ENCODE data around the gene MYOF.
A peak's percentile ranks its signal among the peaks of the same experiment; 100 is the strongest.
"Not testable (repeated sequence)": the region's sequence is repeated elsewhere in the genome, so short reads cannot be mapped to it uniquely, and the experiment has no call there.

Gene MYOF

DNA sequence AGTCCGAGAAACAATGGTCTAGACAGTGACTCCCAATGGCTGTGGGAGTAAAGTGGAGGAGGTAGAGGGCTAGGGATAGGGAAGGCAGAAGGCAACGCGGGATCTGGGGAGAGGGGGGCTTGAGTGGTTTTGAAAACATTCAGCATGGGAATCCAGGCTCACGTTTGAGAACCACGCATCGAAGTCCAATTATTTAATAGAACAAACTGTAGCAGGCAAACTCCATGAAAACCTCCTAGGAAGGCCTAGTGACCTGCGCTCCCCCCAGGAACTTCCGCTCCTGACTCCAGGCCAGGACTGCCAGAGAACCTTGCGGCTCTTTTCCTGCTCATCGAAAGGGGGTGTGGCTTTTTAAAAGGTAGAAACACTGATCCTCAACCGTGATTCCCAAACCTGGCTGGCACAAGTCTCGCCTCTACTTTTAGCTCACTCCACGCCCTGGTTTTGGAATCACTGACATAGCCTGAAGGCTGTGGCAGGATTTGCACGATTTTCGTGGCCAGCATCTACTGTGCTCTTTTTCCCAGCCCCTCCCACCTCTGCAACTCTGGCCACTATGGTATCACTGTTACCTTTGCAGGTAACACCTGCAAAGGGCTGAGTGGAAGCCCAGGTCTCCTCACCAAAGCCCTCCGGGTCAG lies 43.4 kb downstream of the MYOF start:
- no peaks in the 10 kb centered on the region for H3K9me3 Mint-ChIP-seq
- peaks cover 70% of the 10 kb centered on the region for H3K4me1 Mint-ChIP-seq (ENCODE audit: low read depth)
- no peaks in the 10 kb centered on the region for H3K27me3 Mint-ChIP-seq
- intact Hi-C loops (cut with micrococcal nuclease) = loop anchor here (5.0 kb wide), 1 partner anchor 44 kb away; the partner anchor contains the start of gene MYOF
- no peaks in the 10 kb centered on the region for H3K36me3 Mint-ChIP-seq (ENCODE audit: low read depth)
- no peak overlapping the region for H3K27ac Mint-ChIP-seq
- no peak overlapping the region for H3K4me3 Mint-ChIP-seq

- H3K4me3 Mint-ChIP-seq = no peak overlapping the region
- H3K4me1 Mint-ChIP-seq (ENCODE audit: low read depth) = peaks cover 63% of the 10 kb centered on the region
- H3K27me3 Mint-ChIP-seq = no peaks in the 10 kb centered on the region
- H3K36me3 Mint-ChIP-seq (ENCODE audit: low read depth) = no peaks in the 10 kb centered on the region
- H3K9me3 Mint-ChIP-seq = no peaks in the 10 kb centered on the region
- H3K27ac Mint-ChIP-seq = peak overlapping the region; percentile 26
- intact Hi-C loops (cut with micrococcal nuclease) = loop anchor here (5.0 kb wide), 1 partner anchor 44 kb away; the partner anchor contains the start of gene MYOF
These were observed 44.1 kb downstream of the MYOF start for GRCh38 chr10:93437946-93438612.

DNA sequence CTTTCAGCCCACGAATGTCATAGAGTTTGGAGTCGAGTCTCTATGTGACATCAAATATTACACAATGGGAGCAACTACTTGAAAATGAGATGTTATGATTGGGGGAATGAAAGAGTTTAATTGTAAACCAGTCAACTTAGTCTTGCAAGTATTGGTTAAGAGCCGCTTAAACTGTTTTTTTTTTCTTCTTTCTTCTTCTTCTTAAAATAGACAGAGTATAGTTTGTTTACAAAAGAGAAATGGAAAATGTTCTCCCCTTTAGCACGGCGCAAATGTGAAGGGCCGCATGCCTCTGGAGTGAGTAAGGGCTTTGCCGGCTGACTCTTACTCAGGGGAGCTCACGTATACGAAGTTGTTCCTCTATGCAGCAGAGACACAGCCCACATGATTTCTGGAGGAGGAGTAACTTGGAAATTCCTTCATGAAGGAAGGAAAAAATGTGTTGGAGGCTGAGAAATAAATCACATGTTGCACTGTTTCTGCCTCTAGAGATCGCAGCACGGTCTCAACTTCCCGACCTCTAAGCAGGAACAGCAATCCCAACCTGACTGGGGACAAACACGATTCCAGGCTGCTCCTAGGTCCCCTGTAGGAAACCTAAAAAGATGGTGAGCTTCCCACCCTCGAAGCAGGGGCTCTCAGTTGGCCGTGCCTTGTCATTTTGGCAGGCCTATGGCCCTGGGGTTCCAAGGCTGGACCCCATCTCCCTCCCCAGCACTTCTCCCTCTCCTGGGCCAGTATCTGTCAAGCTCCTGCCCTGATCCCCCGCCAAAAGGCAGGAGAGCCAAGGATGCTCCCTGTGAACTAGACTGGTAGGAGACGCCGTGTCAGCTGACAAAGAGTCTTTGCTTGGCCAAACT lies 44.8 kb downstream of the MYOF start:
- Mint-ChIP-seq H3K4me1 (ENCODE audit: low read depth) (peaks cover 62% of the 10 kb centered on the region), H3K27me3 (no peaks in the 10 kb centered on the region), H3K36me3 (ENCODE audit: low read depth) (no peaks in the 10 kb centered on the region), H3K27ac (peak overlapping the region; percentile 26), H3K9me3 (no peaks in the 10 kb centered on the region), H3K4me3 (no peak overlapping the region)
- intact Hi-C loops (cut with micrococcal nuclease) = loop anchor here (5.0 kb wide), 1 partner anchor 45 kb away; the partner anchor contains the start of gene MYOF

- peak overlapping the region; percentile 26 for H3K27ac Mint-ChIP-seq
- intact Hi-C loops (cut with micrococcal nuclease) = loop anchor here (5.0 kb wide), 1 partner anchor 46 kb away; the partner anchor contains the start of gene MYOF
- no peaks in the 10 kb centered on the region for H3K36me3 Mint-ChIP-seq (ENCODE audit: low read depth)
- peaks cover 2% of the 10 kb centered on the region for H3K27me3 Mint-ChIP-seq
- no peak overlapping the region for H3K4me3 Mint-ChIP-seq
- peaks cover 60% of the 10 kb centered on the region for H3K4me1 Mint-ChIP-seq (ENCODE audit: low read depth)
- no peaks in the 10 kb centered on the region for H3K9me3 Mint-ChIP-seq
These were observed 45.5 kb downstream of the MYOF start for GRCh38 chr10:93436591-93437085.

DNA sequence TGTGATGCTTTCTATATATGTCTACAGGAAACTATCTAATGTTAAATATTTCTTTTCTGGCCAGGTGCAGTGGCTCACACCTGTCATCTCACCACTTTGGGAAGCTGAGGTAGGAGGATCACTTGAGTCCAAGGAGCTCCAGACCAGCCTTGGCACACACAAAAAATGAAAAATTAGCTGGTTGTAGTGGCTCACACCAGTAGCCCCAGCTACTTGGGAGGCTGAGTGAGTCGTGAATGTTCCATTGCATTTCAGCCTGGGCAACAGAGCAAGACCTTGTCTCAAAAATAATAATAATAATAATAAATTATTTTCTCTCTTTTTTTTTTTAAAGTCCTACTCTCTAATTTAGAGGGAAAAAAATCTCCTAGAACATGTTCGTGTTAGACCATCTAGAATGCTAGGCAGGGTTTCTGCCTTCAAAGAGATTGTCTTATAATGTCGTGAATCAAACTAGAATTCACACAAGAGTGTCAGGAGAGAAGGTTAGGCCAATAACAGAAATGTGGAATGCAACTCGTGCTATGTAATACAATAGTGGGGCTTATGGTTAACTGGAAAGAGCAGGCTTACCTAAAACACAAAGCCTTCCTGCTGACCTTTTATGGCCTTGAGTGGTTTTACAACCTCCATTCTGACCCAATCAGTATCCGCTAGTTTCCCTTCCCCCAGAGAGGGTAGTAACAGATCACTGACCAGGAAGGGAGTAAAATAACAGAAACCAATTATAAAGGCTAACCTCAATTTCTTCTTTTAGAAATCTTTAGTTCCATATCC lies 46.3 kb downstream of the MYOF start:
- peaks cover 54% of the 10 kb centered on the region for H3K4me1 Mint-ChIP-seq (ENCODE audit: low read depth)
- H3K27ac Mint-ChIP-seq = no peak overlapping the region
- no peak overlapping the region for H3K4me3 Mint-ChIP-seq
- peaks cover 6% of the 10 kb centered on the region for H3K36me3 Mint-ChIP-seq (ENCODE audit: low read depth)
- intact Hi-C loops (cut with micrococcal nuclease) = loop anchor here (5.0 kb wide), 1 partner anchor 46 kb away; the partner anchor contains the start of gene MYOF
- H3K27me3 Mint-ChIP-seq = peaks cover 5% of the 10 kb centered on the region
- no peaks in the 10 kb centered on the region for H3K9me3 Mint-ChIP-seq

GRCh38 chr10:93434991-93435491 lies 47.1 kb downstream of the MYOF start:
- Mint-ChIP-seq H3K36me3 (ENCODE audit: low read depth) (peaks cover 6% of the 10 kb centered on the region), H3K4me3 (no peak overlapping the region), H3K27me3 (peaks cover 5% of the 10 kb centered on the region), H3K4me1 (ENCODE audit: low read depth) (peaks cover 47% of the 10 kb centered on the region), H3K9me3 (no peaks in the 10 kb centered on the region), H3K27ac (no peak overlapping the region)
- intact Hi-C loops (cut with micrococcal nuclease) = loop anchor here (5.0 kb wide), 1 partner anchor 47 kb away; the partner anchor contains the start of gene MYOF

DNA sequence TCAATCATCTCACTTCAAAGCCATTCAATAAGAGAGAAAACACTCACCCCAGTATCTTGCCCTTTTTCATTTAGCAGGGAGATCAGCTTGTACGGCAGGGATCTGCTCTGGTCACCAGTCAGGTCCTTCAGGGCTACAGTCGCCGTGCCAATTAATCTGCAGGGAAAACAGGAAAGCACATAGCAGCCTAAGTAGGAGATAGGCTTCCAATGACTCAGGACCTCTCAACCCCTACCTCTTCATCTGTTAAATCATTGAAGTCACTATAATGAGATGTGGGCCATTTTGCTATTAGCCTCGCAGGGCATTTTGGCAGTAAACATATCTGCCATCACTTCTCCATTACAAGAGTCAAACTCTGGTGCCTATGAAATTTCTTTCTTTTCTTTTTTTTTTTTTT lies 50.8 kb downstream of the MYOF start:
- Mint-ChIP-seq H3K9me3 (peaks cover 9% of the 10 kb centered on the region), H3K27ac (no peak overlapping the region), H3K27me3 (peaks cover 11% of the 10 kb centered on the region), H3K4me3 (no peak overlapping the region), H3K36me3 (ENCODE audit: low read depth) (peaks cover 17% of the 10 kb centered on the region), H3K4me1 (ENCODE audit: low read depth) (peaks cover 51% of the 10 kb centered on the region)
- intact Hi-C loops (cut with micrococcal nuclease) = no loop called here

GRCh38 chr10:93425861-93426260 lies 56.3 kb downstream of the MYOF start:
- no peak overlapping the region for H3K27ac Mint-ChIP-seq

DNA sequence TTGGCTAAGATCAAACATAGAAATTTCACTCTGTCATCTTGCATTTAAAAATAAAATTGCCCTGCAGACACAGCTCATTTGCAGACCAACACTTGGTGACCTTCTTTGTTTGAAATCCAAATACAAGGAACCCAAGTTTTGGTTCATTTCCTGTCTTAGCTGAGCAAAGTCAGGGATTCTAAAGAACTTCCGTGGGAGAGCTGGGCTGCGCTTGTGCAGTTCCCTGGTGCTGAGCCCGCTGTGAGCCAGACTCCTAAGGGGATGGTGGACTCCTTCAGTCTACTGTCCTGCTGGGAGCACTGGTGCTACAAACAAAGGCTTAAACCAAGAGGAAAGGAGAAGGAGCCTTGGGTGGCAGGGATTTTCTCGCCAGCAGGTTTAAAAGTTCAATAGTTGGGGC lies 60.0 kb downstream of the MYOF start:
- peaks cover 48% of the 10 kb centered on the region for H3K36me3 Mint-ChIP-seq (ENCODE audit: low read depth)
- peaks cover 19% of the 10 kb centered on the region for H3K27me3 Mint-ChIP-seq
- peaks cover 35% of the 10 kb centered on the region for H3K4me1 Mint-ChIP-seq (ENCODE audit: low read depth)
- no peaks in the 10 kb centered on the region for H3K9me3 Mint-ChIP-seq
- no peak overlapping the region for H3K4me3 Mint-ChIP-seq
- no peak overlapping the region for H3K27ac Mint-ChIP-seq
- intact Hi-C loops (cut with micrococcal nuclease) = no loop called here

More at GRCh38 chr10:93425861-93426260, 56.3 kb downstream of the MYOF start:
- Mint-ChIP-seq H3K9me3 (peaks cover 9% of the 10 kb centered on the region), H3K4me3 (no peak overlapping the region), H3K36me3 (ENCODE audit: low read depth) (peaks cover 48% of the 10 kb centered on the region), H3K4me1 (ENCODE audit: low read depth) (peaks cover 56% of the 10 kb centered on the region), H3K27me3 (peaks cover 25% of the 10 kb centered on the region)
- intact Hi-C loops (cut with micrococcal nuclease) = no loop called here

DNA sequence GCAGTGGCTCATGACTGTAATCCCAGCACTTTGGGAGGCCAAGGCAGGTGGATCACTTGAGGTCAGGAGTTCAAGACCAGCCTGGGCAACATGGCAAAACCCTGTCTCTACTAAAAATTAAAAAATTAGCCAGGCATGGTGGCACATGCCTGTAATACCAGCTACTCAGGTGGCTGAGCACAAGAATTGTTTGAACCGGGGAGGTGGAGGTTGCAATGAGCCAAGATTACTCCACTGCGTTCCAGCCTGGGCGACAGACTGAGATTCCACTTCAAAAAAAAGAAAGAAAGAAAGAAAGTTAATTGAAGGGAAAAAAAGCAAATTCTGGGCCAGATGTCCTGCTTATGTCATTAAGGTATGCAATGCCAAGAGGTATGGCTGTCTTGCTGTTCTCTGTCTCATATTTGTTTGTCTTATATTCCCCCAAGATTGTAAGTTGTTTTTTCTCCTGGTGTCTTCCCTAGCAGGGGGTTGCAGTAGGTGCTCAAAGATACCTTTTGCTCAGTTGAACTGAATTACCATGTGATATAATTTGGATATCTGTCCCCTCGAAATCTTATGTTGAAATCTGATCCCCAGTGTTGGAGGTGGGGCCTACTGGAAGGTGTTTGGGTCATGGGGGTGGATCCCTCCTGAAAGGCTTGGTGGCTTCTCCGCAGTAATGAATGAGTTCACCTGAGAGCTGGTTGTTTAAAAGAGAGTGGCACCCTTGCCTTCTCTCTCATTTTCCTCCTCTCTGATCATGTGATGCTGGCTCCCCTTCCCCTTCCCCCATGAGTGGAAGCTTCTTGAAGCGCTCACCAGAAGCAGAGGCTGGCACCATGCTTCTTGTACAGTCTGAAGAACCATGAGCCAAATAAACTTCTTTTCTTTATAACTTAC lies 60.9 kb downstream of the MYOF start:
- Mint-ChIP-seq H3K36me3 (ENCODE audit: low read depth) (peaks cover 51% of the 10 kb centered on the region), H3K9me3 (no peaks in the 10 kb centered on the region), H3K4me1 (ENCODE audit: low read depth) (peaks cover 31% of the 10 kb centered on the region), H3K4me3 (no peak overlapping the region), H3K27ac (no peak overlapping the region), H3K27me3 (peaks cover 18% of the 10 kb centered on the region)
- intact Hi-C loops (cut with micrococcal nuclease) = no loop called here

GRCh38 chr10:93420091-93420490 lies 62.0 kb downstream of the MYOF start:
- Mint-ChIP-seq H3K4me1 (ENCODE audit: low read depth) (peaks cover 29% of the 10 kb centered on the region), H3K27me3 (peaks cover 10% of the 10 kb centered on the region), H3K4me3 (no peak overlapping the region), H3K27ac (no peak overlapping the region), H3K9me3 (no peaks in the 10 kb centered on the region), H3K36me3 (ENCODE audit: low read depth) (peaks cover 40% of the 10 kb centered on the region)
- intact Hi-C loops (cut with micrococcal nuclease) = no loop called here

- H3K36me3 Mint-ChIP-seq (ENCODE audit: low read depth) = peaks cover 30% of the 10 kb centered on the region
- H3K27me3 Mint-ChIP-seq; intact Hi-C loops (cut with micrococcal nuclease); H3K27ac Mint-ChIP-seq; H3K4me3 Mint-ChIP-seq; H3K9me3 Mint-ChIP-seq: not testable (repeated sequence)
- H3K4me1 Mint-ChIP-seq (ENCODE audit: low read depth) = peaks cover 28% of the 10 kb centered on the region
These were observed 63.1 kb downstream of the MYOF start for GRCh38 chr10:93419016-93419415.

Data from dendritic cell treated with granulocyte-macrophage colony-stimulating factor and Interleukin-4, amounts not matched to agents 40 ng/mL and 50 ng/mL, for 4 days (primary cell).